Activated T-cell treated with anti-CD3 and anti-CD28 coated beads for 24 hours (primary cell): ENCODE results near the gene AXIN2.

ENCODE experiments used
- DNase-seq: peaks from one replicate; pipeline ENCODE4 v3.0.0-alpha.2; 2020; ENCODE audit warnings: low read depth

AXIN2 gene, protein sequence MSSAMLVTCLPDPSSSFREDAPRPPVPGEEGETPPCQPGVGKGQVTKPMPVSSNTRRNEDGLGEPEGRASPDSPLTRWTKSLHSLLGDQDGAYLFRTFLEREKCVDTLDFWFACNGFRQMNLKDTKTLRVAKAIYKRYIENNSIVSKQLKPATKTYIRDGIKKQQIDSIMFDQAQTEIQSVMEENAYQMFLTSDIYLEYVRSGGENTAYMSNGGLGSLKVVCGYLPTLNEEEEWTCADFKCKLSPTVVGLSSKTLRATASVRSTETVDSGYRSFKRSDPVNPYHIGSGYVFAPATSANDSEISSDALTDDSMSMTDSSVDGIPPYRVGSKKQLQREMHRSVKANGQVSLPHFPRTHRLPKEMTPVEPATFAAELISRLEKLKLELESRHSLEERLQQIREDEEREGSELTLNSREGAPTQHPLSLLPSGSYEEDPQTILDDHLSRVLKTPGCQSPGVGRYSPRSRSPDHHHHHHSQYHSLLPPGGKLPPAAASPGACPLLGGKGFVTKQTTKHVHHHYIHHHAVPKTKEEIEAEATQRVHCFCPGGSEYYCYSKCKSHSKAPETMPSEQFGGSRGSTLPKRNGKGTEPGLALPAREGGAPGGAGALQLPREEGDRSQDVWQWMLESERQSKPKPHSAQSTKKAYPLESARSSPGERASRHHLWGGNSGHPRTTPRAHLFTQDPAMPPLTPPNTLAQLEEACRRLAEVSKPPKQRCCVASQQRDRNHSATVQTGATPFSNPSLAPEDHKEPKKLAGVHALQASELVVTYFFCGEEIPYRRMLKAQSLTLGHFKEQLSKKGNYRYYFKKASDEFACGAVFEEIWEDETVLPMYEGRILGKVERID

DNA sequence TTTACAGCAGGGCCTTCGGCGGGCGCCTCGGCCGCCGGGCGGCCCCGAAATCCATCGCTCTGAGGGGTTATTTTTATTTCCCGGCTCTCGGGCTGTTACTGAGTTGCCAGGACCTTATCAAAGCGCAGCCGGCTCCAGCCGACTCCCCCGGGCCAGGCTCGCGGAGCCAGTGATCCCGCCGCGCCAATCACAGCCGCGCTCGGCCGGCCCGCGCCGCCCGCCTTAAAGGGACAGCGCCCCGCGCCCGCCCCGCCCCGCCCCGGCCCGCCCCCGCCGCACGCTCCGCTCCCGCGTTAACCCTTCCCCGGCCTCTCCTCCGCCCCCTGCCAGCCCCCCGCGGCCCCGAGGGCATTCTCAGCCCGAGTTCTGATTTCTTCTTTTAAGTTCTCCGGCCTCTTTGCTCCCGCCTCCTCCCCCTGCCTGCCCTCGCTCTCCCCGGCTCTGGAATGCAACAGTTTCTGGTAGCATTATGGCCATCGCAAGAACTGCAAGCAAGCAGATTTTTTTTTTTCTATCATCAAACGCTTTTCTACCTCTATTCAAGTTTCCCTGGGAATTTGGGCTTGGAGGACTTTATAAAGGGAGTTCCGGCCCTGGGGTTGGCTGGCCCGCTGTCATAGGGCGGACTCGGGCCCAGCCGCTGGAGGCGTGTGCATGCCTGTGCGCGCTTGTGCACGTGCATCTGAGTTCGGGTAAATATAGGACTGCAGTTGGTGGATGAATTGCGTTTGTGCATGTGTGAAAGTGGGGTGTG, at the start of gene AXIN2:
Gene AXIN2 (minus strand): TSS at position 197 of the 754 bp plus-strand sequence. CDS start 3,028 bp downstream, outside the sequence.
- peak; percentile 80 for DNase-seq

DNA sequence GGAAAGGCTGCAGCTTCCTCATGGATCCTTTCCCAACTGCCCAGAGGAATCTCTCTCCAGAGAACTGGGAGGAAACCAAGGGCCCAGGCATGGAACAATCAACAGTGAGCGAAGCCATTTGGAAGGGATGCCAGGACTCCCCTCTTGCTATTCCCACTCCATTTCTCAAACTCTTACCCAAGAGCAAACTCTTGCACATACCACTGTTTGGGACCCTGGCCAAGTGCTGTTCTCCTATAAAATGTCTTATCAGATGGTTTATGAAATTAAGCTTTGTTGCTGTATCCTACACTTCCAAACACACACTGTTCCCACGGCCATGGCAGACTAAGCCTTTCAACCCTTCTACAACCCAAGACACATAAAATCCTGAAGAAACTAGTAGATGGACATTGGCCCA, 48.3 kb upstream of the AXIN2 start:
- no peak for DNase-seq

DNA sequence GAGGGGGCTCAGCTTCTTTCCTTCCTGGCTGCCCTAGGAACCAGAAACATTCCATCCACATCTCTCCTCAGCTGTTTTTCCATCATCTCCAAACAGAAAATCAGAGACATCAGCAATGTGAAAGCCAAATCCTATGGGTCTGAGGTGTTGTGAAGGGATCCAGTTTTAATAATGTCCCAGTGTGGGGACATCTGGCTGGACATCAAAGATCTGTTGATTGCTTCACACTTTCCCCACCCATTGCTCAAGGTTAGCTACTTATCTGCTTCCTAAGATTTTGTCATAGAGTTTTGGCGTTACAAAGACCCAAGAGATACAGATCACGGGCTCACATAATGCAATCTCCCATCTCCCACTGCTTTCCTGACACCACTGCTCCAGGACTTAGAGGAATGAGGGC, 47.8 kb upstream of the AXIN2 start:
- no peak for DNase-seq

DNA sequence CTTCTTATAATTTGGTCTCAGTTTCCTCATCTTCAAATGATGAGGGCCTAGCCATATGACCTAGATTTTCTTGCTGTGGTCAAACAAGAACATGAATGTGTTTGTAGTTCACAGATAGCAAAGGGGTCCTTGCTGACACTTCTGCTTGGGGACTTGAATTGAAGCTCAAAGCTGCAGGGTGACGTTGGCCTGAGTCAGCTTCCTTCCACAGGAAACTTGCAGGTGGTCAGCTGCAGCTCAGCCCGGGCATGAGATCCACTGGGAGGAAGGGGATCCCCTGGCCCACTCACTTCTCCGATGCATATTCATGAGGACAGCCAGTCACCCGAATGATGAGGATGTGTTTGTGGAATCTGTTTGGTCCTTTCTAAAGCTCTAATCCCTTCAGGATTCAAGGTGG, 42.6 kb upstream of the AXIN2 start:
- no peak for DNase-seq

DNA sequence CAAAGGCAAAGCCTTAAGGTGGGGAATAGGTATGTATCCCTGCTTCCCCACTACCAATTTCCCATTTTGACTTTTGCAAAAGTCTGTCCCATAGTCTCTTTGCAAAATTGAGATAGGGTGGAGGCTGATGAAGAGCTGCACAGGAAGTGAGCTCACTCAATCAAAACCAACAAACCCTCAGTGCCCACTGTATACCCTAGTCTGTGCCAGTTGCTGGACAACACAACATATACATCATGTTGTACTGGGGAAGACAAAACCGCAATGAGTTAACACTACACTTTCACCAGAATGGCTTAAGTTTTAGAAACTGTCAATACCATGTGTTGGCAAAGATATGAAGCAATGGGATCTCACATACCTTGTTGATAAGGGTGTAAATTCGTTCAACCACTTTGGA, 40.4 kb upstream of the AXIN2 start:
- DNase-seq = no peak

DNA sequence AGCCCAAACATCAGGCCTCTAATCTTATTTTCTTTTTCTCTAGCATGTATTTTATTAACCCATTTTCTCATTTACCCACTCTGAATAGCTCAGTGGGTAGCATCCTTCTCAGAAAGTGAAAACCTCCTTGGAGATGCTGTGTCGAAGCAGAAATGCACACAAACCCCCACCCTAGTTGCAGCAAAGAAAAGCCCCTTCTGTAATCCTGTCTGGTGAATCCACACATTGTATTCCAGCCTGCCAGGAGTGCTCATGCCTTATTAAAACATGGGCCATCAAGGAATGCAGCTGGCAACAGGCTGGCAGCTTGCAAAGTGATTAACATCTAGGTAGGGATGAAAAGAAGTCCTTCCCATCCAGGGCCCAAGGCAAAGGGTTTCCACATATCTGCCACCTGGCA, 39.7 kb upstream of the AXIN2 start:
- DNase-seq = no peak

DNA sequence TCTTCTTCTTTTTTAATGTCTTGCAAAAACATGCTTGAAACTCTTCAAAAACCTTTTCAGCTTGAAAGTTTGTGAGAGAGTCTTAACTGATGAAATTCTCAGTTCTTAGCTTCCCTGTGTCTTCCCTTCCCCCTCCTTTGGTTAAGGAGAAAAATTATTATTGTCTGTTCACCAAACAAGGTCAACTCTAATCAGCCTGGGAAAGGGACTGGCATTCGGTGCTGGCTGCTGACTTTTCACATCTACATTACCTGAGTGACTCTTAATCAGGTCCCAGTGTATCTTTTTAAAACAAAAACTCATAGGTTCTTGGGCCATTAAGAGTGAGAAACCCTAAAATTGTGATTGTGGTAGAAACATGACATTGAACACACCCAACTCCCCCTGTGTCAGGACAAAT, 39.1 kb upstream of the AXIN2 start:
- no peak for DNase-seq

DNA sequence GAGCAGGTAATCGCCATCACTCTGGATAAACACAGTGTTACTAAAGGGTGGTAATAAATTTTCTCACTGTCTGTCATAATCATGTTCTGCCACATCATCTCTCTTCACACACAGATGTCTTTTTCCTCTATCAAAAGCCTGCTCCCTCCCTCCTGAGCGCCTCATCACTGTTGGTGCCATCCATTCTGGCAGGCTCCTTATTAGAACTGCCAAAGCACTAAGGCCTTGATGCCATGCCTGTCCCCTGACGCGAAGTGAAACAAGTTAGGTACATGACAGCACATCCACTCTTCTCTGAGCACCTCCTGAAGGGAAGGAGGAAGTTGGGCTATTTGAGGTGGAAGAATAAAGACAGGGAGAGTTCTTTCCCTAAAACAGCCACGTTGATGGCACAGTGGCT, 38.2 kb upstream of the AXIN2 start:
- no peak for DNase-seq

DNA sequence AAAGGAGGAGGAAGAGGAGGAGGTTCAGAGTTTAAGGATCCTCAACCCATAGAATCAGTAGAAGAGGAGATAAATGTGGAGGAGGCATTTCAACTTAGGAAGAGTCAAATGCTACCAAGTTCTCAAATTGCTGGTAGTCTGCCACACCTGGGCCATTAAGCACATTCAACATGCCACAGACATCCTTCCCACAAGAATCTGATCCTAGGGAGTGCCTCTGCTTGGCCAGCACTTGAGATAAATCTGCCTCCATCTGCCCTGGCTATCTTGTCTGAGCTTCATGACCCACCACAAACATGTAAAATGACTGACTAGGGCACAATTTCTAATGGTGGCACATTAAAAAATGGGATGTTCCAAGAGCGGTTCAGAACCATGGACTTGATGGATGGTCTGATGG, 37.3 kb upstream of the AXIN2 start:
- DNase-seq = no peak

DNA sequence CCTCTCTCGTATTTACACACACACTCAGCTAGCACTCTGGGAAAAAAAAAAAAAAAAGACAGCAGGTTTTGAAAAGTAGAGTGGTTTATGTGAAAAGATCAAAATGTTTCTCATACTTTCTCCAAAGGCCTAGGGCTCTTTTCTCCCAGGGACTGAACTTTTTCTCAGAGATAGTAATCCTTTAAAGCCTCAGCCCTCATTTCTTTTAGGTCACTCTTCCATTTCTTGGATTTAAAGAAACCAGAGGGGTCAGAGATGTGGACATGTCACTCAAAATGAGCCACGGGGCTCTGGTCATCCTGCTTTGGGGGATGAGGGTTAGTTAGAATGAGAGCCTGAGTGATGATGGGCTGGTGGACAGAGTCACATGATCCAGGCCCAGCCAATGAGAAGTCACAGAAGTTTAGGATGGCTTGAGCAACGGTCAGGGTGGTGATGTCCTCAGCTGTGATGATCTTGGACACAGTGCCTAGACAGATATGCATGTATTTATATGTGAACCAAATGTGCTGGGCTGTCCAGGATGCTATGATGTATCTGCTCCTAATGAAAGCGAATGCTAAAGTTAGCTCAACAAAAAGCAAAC, 33.7 kb upstream of the AXIN2 start:
- no peak for DNase-seq

DNA sequence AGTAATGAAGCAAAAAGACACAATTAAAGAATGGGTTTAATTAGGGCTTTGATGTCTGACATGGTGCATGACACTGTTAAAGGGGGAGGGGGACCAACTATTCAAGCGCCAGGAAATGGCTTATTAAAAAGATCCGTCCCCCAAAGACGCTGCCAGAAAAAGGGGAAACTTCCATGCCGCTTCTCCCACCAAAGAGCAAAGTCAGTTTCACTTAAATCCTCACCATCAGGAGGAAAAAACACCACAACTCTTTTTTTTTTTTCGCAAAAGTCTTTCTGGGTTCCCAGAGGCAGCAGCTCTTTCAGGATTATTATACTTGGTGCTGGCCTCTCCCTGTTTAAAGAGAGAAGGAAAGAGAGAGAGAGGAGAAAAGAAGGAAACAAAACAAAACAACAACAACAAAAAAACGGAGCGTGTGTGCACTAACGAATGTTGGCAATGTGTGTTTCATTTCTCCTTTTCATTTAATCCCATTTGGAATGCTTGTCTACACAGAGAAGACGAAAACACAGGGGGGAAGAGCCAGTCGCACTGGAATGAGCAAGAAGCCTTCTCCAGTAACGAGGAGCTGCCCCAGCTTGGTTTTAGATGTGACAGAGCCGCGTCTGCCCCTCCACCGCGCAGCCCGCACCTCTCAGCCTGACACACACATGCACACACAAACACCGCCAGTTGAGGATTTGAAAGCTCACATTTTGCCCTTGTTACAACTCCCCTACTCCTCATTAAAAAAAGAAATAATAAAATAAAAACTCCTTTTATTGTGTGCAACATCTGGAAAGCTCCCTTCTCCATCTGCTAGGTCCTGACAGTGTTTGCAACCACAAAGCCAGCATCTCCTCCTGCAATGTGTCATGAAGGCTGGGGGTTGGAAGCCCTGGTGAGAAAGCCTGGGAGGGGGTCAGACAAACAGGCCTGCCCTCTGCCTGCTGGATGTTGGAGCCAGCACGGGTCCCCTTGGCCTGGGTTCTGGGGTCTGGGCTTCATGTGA, 32.7 kb upstream of the AXIN2 start:
- no peak for DNase-seq

DNA sequence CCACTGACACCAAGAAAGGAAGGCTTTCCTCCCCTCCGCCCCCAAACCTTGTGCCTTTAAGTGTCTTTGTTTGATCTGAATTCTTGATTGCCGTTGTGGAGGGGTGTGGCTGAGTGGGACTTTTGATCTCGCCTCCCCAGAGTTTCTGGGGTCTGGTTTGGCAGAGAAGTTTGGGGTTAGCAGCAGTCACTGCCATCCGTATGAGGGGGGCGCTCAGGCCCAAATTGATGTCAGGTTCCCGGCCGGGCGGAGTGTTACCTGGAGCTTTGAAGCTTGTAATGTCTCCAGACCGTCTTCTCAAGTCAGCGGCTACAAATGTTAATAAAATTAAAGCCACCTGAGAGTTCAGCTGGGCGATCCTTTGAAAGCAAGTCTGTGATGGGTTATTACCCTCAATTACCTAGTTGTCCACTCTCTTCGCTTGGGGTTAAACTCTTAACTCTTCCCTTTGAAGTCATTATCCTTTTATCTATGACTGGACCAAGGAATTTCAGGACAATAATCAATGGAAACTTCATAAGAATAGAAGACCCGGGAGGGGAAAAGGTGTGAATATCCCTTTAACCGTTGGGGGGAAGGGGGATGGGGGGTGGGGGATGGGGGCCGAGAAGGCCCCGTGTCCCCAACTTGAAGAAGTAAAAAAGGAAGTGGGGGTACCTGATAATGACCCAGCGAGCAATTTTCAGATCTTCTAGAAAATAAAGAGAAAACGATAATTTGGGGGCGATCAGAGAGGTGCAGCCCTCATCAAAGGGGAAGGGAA, 31.8 kb upstream of the AXIN2 start:
- DNase-seq = no peak

DNA sequence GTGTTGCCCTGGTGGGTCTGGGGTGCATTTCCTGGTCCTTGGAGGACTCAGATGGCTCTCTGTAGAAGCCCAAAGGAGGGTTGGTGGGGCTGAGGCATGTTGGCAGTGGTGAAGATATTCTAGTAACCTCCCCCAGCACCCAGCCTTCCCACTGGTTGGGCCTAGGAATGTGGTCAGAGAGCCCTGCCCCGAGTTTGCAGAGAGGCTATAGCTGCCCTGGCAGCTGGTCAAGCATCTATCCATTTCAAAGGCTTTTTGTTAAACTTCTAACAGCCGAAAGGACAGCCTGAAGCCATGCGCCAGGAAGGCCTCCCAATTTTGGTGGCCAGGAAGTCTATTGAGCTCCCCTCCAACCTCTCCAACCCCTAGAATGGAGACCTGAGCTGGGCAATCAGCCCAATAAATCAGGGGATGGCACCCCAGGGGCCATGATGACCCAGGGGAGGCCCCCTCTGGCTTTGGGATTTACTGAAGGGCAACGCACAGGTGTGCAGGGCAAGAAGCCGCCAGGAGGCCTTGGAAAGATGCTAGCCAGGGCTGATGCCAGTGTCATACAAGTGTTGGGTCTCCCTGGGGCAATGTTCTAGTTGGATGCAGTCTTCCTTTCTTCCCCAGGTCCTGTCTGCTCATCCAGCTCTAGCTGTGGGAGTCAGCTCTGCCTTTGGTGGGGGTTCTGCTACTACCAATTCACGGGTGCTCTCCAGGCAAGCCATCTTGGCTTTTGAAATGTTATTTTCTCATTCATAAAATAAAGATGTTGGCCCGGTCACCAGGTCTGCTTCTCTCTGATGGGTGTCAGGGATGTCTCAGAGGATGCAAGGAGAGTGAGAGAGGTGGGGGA, 30.9 kb upstream of the AXIN2 start:
- DNase-seq = no peak

DNA sequence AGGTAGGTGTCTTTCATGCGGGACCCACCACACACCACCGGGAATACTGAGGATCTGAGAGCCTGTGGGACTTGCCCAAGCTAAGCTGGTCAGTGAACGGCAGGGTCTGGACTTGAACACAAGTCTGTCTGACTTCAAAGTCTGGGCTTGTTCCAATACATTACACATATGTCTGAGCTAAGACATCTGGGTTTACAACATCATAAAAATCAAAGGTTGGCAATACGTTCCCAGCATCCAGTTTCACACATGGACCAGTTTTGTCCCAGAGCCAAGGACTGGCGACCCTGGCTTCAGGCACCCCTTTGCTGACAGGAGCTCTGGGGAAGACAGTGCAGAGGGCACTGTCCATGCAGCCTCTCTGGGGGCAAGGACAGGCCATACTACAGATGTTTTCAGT, 27.9 kb upstream of the AXIN2 start:
- DNase-seq = no peak

DNA sequence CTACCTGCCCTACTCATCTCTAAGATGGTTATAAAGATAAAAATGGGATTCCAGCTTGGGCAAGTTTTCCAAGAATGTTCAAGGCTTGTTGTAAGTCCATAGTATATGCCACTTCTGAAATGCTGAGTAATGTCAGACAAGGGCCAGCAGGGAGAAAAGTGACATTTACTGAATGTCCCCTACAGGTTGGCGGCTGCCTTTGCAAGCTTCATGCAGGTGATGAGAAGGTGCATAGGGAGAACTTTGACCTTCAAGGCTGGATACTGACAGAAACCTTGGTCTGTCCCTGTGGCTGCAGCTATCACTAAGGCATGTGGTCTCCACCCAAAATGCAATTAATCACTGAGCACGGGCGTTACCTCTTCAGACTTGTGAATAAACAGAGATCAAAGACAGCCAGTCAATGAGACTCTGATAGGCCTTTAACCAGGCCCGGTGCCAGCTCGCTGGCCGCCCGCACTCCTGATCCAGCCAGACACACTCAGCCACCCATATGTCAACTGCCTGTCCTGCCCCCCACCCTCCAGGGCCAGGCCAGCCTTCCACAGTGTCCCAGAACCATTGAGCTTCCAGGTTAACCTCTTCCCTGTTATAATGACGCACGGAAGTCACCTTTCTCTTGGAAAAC, 26.8 kb upstream of the AXIN2 start:
- DNase-seq = no peak

DNA sequence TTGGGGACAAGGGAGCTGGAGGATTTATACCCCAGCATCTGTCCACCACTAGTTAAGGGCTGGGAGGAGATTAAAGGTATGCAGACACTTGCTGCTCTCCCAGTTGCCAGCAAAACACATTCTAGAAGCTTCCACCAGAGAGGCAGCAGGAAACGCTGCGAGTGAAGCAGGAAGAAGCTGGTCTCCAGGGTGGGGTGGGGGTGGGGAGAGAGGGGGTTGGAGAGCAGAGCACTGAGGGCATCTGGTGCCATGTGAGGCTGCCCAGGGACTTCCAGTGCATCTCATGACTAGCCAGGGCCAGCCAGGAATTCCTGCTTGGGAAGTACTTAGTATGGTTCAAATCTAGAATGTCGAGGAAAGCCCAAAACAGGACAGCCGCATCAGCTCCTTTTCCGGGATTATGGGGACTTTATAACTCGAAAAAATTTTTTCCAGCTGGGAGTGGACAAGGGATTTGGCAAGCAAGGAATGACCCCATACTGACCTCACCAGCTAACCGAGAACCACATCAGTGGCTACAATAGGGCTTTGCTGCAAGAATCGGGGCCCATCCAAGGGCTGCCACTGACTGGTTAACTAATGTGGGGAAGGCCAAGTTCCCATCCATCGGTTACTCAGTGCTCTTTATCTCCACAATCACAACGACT, 26.2 kb upstream of the AXIN2 start:
- no peak for DNase-seq

DNA sequence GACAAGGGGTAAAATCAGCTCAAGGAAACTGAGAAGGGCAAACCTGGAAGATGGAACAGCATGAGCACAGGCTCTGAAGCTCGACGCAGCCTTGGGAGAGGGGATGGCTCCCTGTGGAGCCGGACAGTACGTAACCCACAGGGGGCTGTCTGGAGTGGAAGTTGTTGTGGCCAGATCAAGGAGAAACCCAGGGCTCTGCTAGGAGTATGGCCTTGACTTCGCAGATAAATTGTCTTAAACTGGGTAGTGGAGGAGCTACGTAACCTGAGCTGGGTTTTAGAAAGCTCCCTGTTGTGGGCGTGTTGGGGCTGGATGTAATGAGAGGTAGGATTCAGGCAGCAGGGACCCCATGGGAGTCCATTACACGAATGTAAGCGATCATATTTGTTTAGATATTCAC, 25.5 kb upstream of the AXIN2 start:
- no peak for DNase-seq
